HepG2 (cell line): ENCODE results near the gene CTSA. TPM values are rescaled to one million over a fixed set of nuclear protein-coding genes. Genes with fewer than 3 reads are reported as not detected.

Experiments
- ATAC-seq: fragments of 200-7000 bp; cut with Tn5 transposase; 3 replicates; pipeline ENCODE4 v1.9.1; 2020; ENCODE audit warnings: mild to moderate bottlenecking, moderate library complexity
- BruUV-seq: library from RNA; stranded (reverse); fragments of 400-500 nt; replicated peaks from 2 replicates; lab custom pipeline; 2021; lab: Mats Ljungman, UMichigan
- CTCF ChIA-PET: fragments of 300-600 bp; formaldehyde crosslinking; extraction: SDS; loops from one replicate; lab custom pipeline; 2021; ENCODE audit warnings: low total read pairs, inconsistent platforms, low intra/inter-chr PET ratio; lab: Yijun Ruan, JAX
- POLR2A ChIA-PET: fragments of 350-600 bp; sonication (Branson Sonifier 250); formaldehyde crosslinking; loops from one replicate; lab custom pipeline; 2020; ENCODE audit warnings: antibody characterized with exemption, inconsistent platforms; lab: Yijun Ruan, JAX
- DNase-seq: peaks from one replicate; pipeline ENCODE4 v3.0.0-alpha.2; 2015; ENCODE audit warnings: low spot score
- FAIRE-seq: peaks from 3 replicates; lab custom pipeline; 2011; peaks lifted over from hg19 to GRCh38; lab: Jason Lieb, UNC
- H2AFZ ChIP-seq: one replicate; pipeline ENCODE4 v1.6.1; 2011; ENCODE audit warnings: low read length, inconsistent platforms
- H3K27ac ChIP-seq: fragments of 300-600 bp; 3 replicates; pipeline ENCODE4 v1.8.0; 2011; ENCODE audit warnings: mixed run types, mild to moderate bottlenecking, mixed read lengths, low read length, inconsistent platforms; ENCODE audit not compliant: insufficient read depth; ENCODE audit errors: extremely low read length
- H3K27me3 ChIP-seq, 2 experiments: fragments of 200-600 bp in 1 of 2; 2 replicates in 1 of 2; 3 replicates in 1 of 2; pipeline versions ENCODE4 v1.6.0 to v1.8.0; 2011; ENCODE audit warnings: low read length in 2 of 2, mild to moderate bottlenecking in 2 of 2, moderate library complexity in 2 of 2, inconsistent platforms in 1 of 2; ENCODE audit not compliant: insufficient read depth in 2 of 2, control insufficient read depth in 1 of 2
- H3K36me3 ChIP-seq, 2 experiments: fragments of 200-600 bp in 1 of 2; replicated peaks in 1 of 2; 2 replicates in 1 of 2; 3 replicates in 1 of 2; pipeline versions ENCODE4 v1.5.1 to v1.8.0; 2011; ENCODE audit warnings: low read length in 2 of 2, inconsistent platforms in 1 of 2; ENCODE audit not compliant: insufficient read depth in 2 of 2, control insufficient read depth in 1 of 2
- H3K4me1 ChIP-seq: 2 replicates; pipeline ENCODE4 v1.5.1; 2012; ENCODE audit warnings: low read length, inconsistent platforms; ENCODE audit not compliant: insufficient read depth
- H3K4me2 ChIP-seq: 2 replicates; pipeline ENCODE4 v1.6.0; 2011; ENCODE audit warnings: low read depth, low read length, inconsistent platforms
- H3K4me3 ChIP-seq, 3 experiments: fragments of 200-600 bp in 1 of 3; sonication (generic), shearing (Covaris generic) in 1 of 3; replicated peaks in 1 of 3; 2 replicates each; pipeline ENCODE4 v1.5.1; 2011 to 2016; ENCODE audit warnings: low read length in 3 of 3, inconsistent platforms in 2 of 3, low read depth in 2 of 3, mild to moderate bottlenecking in 2 of 3, control low read depth in 1 of 3, mixed read lengths in 1 of 3; ENCODE audit not compliant: insufficient read depth in 1 of 3
- H3K79me2 ChIP-seq: one replicate; pipeline ENCODE4 v1.6.1; 2011; ENCODE audit warnings: low read length, inconsistent platforms; ENCODE audit not compliant: insufficient read depth
- H3K9ac ChIP-seq: 2 replicates; pipeline ENCODE4 v1.6.0; 2011; ENCODE audit warnings: mild to moderate bottlenecking, low read depth, low read length, inconsistent platforms; ENCODE audit not compliant: insufficient read depth
- H3K9me3 ChIP-seq: 2 replicates; pipeline ENCODE4 v1.5.1; 2012; ENCODE audit warnings: mild to moderate bottlenecking, low read length
- H4K20me1 ChIP-seq: 2 replicates; pipeline ENCODE4 v1.6.0; 2011; ENCODE audit warnings: inconsistent platforms, mild to moderate bottlenecking, low read length, moderate library complexity; ENCODE audit not compliant: insufficient read depth
- AGO2 ChIP-seq: fragments of 200-400 bp; formaldehyde crosslinking; optimal IDR thresholded peaks from 2 replicates; pipeline ENCODE3; 2017; ENCODE audit warnings: mild to moderate bottlenecking, low read depth, low read length, moderate library complexity
- DPF2 ChIP-seq: sonication (generic); formaldehyde crosslinking; IDR thresholded peaks from 2 replicates; pipeline ENCODE4 v1.4.0; 2020; ENCODE audit warnings: mild to moderate bottlenecking, low read depth, missing genetic modification reagents, borderline replicate concordance
- ELF1 ChIP-seq: sonication (generic); formaldehyde crosslinking; IDR thresholded peaks from 2 replicates; pipeline ENCODE4 v1.4.0; 2020; ENCODE audit warnings: missing genetic modification reagents
- FOXK1 ChIP-seq: sonication (generic); formaldehyde crosslinking; IDR thresholded peaks from 2 replicates; pipeline ENCODE4 v1.4.0; 2020; ENCODE audit warnings: low read depth, missing genetic modification reagents, borderline replicate concordance
- KDM4B ChIP-seq: sonication (generic); formaldehyde crosslinking; IDR thresholded peaks from 2 replicates; pipeline ENCODE4 v1.4.0; 2020; ENCODE audit warnings: missing genetic modification reagents
- NR2F2 ChIP-seq: IDR thresholded peaks from 2 replicates; pipeline ENCODE4 v1.6.1; 2012; ENCODE audit warnings: low read depth, inconsistent platforms, borderline replicate concordance
- POLR2A ChIP-seq, 2 experiments: IDR thresholded peaks; 2 replicates each; pipeline ENCODE4 v1.6.1; 2011; ENCODE audit warnings: low read depth in 2 of 2, low read length in 2 of 2, mild to moderate bottlenecking in 1 of 2, moderate library complexity in 1 of 2; ENCODE audit not compliant: insufficient read depth in 1 of 2
- POLR2G ChIP-seq: fragments of 200-400 bp; formaldehyde crosslinking; IDR thresholded peaks from 2 replicates; pipeline ENCODE4 v1.6.1; 2018; ENCODE audit warnings: mild to moderate bottlenecking, low read depth, low read length, moderate library complexity
- PRDM10 ChIP-seq: sonication (generic); formaldehyde crosslinking; IDR thresholded peaks from 2 replicates; pipeline ENCODE4 v1.4.0; 2020; ENCODE audit warnings: low read depth, missing genetic modification reagents
- RBFOX2 ChIP-seq: fragments of 200-400 bp; formaldehyde crosslinking; IDR thresholded peaks from 2 replicates; pipeline ENCODE4 v1.6.1; 2017; ENCODE audit warnings: low read depth, mild to moderate bottlenecking, low read length
- SMAD9 ChIP-seq: sonication (generic); formaldehyde crosslinking; IDR thresholded peaks from 2 replicates; pipeline ENCODE4 v1.5.1; 2020; ENCODE audit warnings: mild to moderate bottlenecking, missing genetic modification reagents
- ZSCAN29 ChIP-seq: sonication (generic); formaldehyde crosslinking; conservative IDR thresholded peaks from 2 replicates; pipeline ENCODE4 v1.4.0; 2020; ENCODE audit warnings: mild to moderate bottlenecking, missing genetic modification reagents
- WGBS: methylation state at CpG from one replicate; pipeline ENCODE4 v1.1.6; 2017; ENCODE audit warnings: low lambda C conversion rate; 5-methylcytosine and 5-hydroxymethylcytosine counted together
- in situ Hi-C: cut with HindIII; loops from 2 replicates; pipeline ENCODE4 v1.10.0; 2017; ENCODE audit warnings: low pct_unique_long_range_greater_than_20kb; ENCODE audit not compliant: extremely low pct_ligation_motif_present
- intact Hi-C: fragments of 100-400 bp; cut with micrococcal nuclease; formaldehyde crosslinking; loops from one replicate; pipeline ENCODE4 v1.10.0; 2022; ENCODE audit not compliant: unreplicated experiment
- polyA plus RNA-seq, 8 experiments: library from polyadenylated mRNA; depleted of rRNA in 3 of 8; stranded (reverse) in 7 of 8; unstranded in 1 of 8; fragments of >200 nt; fragmentation: Illumina TruSeq in 4 of 8; extraction: Trizol in 4 of 8; gene quantifications; 2 replicates each; pipeline versions ENCODE4 v1.2.1 to v1.2.3, GENCODE V29; 2011 to 2016; ENCODE audit warnings: low read depth in 4 of 8, missing spikeins in 1 of 8, mixed read lengths in 1 of 8; ENCODE audit not compliant: insufficient read depth in 1 of 8
- total RNA-seq, 5 experiments: library from RNA; depleted of rRNA; stranded (reverse); fragments of >200 nt; fragmentation: Illumina TruSeq; extraction: Trizol; gene quantifications; 2 replicates each; pipeline ENCODE4 v1.2.3, GENCODE V29; 2016; ENCODE audit warnings: low read depth in 1 of 5

The CTSA gene
- total and polyA plus RNA-seq, 2 of the 13 experiments (the other 11 are each of a cell fraction or from before 2014, with no cell fraction given): 202 to 231 TPM

GRCh38 chr20:45898285-45898684 is 7.2 kb downstream of the CTSA start:
- no peak overlapping the region for H3K9ac ChIP-seq
- POLR2A ChIA-PET: interaction anchor here (0.9 to 4.7 kb wide), 5 partner anchors 11 to 38 kb away, joined by 3 to 24 read pairs (median 4); partner anchors contain the start of gene PCIF1
- TF ChIP-seq AGO2 (peak; percentile 68), RBFOX2 (0 out of 2 replicates have a peak, but pooled peaks have one; percentile 18), DPF2 (CRISPR knock-in tag) (no peak), KDM4B (CRISPR knock-in tag) (no peak)
- BruUV-seq: no TSS peak
- H4K20me1 ChIP-seq: no peaks in the 10 kb centered on the region
- peak; percentile 6; the same call in 1 of the 3 replicates for ATAC-seq
- H3K4me2 ChIP-seq: no peak overlapping the region
- 94% methylated on average over 12 of the region's 12 CpGs for WGBS
- H3K4me3 ChIP-seq: no peak overlapping the region
- no peaks in the 10 kb centered on the region for H3K9me3 ChIP-seq
- no peak overlapping the region for H2AFZ ChIP-seq
- DNase-seq: no peak
- H3K27me3 ChIP-seq: no peaks in the 10 kb centered on the region
- H3K36me3 ChIP-seq: peaks cover 45 to 52% of the 10 kb centered on the region in 2 experiments
- H3K79me2 ChIP-seq: no peaks in the 10 kb centered on the region
- intact Hi-C loops: no loop called here
- FAIRE-seq: no peak
- no peaks in the 10 kb centered on the region; the same call in 1 of the 2 replicates for H3K4me1 ChIP-seq
- no peak overlapping the region for H3K27ac ChIP-seq
- CTCF ChIA-PET: no interaction called here
- in situ Hi-C loops: no loop called here

- Histone ChIP-seq H3K79me2 (no peaks in the 10 kb centered on the region), H3K9ac (no peak overlapping the region), H3K27ac (no peak overlapping the region), H3K4me1 (peaks cover 9% of the 10 kb centered on the region), H3K27me3 (no peaks in the 10 kb centered on the region), H3K36me3 (peaks cover 38 to 43% of the 10 kb centered on the region in 2 experiments), H3K4me3 (no peak overlapping the region), H3K9me3 (no peaks in the 10 kb centered on the region), H2AFZ (no peak overlapping the region), H3K4me2 (no peak overlapping the region), H4K20me1 (no peaks in the 10 kb centered on the region)
- no peak for DNase-seq
- in situ Hi-C loops: no loop called here
- POLR2A ChIA-PET: interaction anchor here (0.9 to 4.7 kb wide), 6 partner anchors 9 to 47 kb away, joined by 3 to 38 read pairs (median 13); partner anchors contain the start of genes CTSA, NEURL2 and PCIF1
- CTCF ChIA-PET: no interaction called here
- BruUV-seq: no TSS peak
- intact Hi-C loops: no loop called here
- FAIRE-seq: no peak
- no peak for ATAC-seq
- WGBS: 95% methylated on average over 13 of the region's 13 CpGs
- TF ChIP-seq PRDM10 (no peak), FOXK1 (CRISPR knock-in tag) (no peak), POLR2G (peak; percentile 42), ELF1 (CRISPR knock-in tag) (no peak), RBFOX2 (peak; percentile 47; the same call in 1 of the 2 replicates), POLR2A (IDR thresholded peaks at IDR 0.05; ENCODE audit: insufficient read depth in 1 of 2, low read depth in 2 of 2, low read length in 2 of 2) (peak in 1 of 2 experiments; percentile 37; a peak in 1 of 4 replicates), ZSCAN29 (CRISPR knock-in tag) (no peak), NR2F2 (no peak), SMAD9 (CRISPR knock-in tag) (no peak)
These were observed 8.1 kb downstream of the CTSA start for GRCh38 chr20:45899046-45899835.
